ENCODE results near the gene NRBP1. TPM values are rescaled to one million over a fixed set of nuclear protein-coding genes. Genes with fewer than 3 reads are reported as not detected.
"Not testable (repeated sequence)": the region's sequence is repeated elsewhere in the genome, so short reads cannot be mapped to it uniquely, and the experiment has no call there.

Gene NRBP1
- total RNA-seq, 3 donors from 2014 or later (not counting 1 experiment from before 2014, with no cell fraction given): 240 to 278 (median 262) TPM

GRCh38 chr2:27420996-27421395 lies 7.4 kb upstream of the NRBP1 start:
- Mint-ChIP-seq H3K27ac (no peak overlapping the region), H3K4me3 (no peak overlapping the region), H3K27me3 (ENCODE audit: low read depth in 2 of 2) (no peaks in the 10 kb centered on the region), H3K9me3 (no peaks in the 10 kb centered on the region), H3K4me1 (no peaks in the 10 kb centered on the region), H3K36me3 (no peaks in the 10 kb centered on the region)
- ATAC-seq (no peak), DNase-seq (no peak)
- Histone ChIP-seq H3K27me3 (ENCODE audit: control insufficient read depth, insufficient read depth, low read length) (no peaks in the 10 kb centered on the region), H3K36me3 (ENCODE audit: control insufficient read depth, insufficient read depth, low read length) (no peaks in the 10 kb centered on the region), H3K9me3 (ENCODE audit: control insufficient read depth, insufficient read depth, low read length) (no peaks in the 10 kb centered on the region), H3K27ac (ENCODE audit: low read length) (no peak overlapping the region), H3K4me3 (ENCODE audit: low read length) (no peak overlapping the region), H3K4me1 (ENCODE audit: control insufficient read depth, insufficient read depth, low read length) (no peaks in the 10 kb centered on the region)
- TF ChIP-seq, protein P1, sequence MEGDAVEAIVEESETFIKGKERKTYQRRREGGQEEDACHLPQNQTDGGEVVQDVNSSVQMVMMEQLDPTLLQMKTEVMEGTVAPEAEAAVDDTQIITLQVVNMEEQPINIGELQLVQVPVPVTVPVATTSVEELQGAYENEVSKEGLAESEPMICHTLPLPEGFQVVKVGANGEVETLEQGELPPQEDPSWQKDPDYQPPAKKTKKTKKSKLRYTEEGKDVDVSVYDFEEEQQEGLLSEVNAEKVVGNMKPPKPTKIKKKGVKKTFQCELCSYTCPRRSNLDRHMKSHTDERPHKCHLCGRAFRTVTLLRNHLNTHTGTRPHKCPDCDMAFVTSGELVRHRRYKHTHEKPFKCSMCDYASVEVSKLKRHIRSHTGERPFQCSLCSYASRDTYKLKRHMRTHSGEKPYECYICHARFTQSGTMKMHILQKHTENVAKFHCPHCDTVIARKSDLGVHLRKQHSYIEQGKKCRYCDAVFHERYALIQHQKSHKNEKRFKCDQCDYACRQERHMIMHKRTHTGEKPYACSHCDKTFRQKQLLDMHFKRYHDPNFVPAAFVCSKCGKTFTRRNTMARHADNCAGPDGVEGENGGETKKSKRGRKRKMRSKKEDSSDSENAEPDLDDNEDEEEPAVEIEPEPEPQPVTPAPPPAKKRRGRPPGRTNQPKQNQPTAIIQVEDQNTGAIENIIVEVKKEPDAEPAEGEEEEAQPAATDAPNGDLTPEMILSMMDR (IDR thresholded peaks at IDR 0.05): no peak
- intact Hi-C loops (cut with micrococcal nuclease): no loop called here

- intact Hi-C loops (cut with micrococcal nuclease): no loop called here
- H3K27ac Mint-ChIP-seq: no peak overlapping the region
- 96% methylated on average over 2 of the region's 4 CpGs for WGBS (ENCODE audit: insufficient coverage)
These were observed 6.7 kb upstream of the NRBP1 start for GRCh38 chr2:27421660-27422250.

GRCh38 chr2:27422958-27423357 lies 5.5 kb upstream of the NRBP1 start:
- WGBS (ENCODE audit: insufficient coverage): 96% methylated on average over 2 of the region's 3 CpGs
- no peaks in the 10 kb centered on the region for H3K27me3 Mint-ChIP-seq (ENCODE audit: low read depth in 2 of 2)

More at GRCh38 chr2:27421660-27422250, 6.7 kb upstream of the NRBP1 start:
- Histone ChIP-seq H3K4me3 (ENCODE audit: low read length) (no peak overlapping the region), H3K9me3 (ENCODE audit: control insufficient read depth, insufficient read depth, low read length) (no peaks in the 10 kb centered on the region), H3K27me3 (ENCODE audit: control insufficient read depth, insufficient read depth, low read length) (no peaks in the 10 kb centered on the region), H3K4me1 (ENCODE audit: control insufficient read depth, insufficient read depth, low read length) (no peaks in the 10 kb centered on the region), H3K36me3 (ENCODE audit: control insufficient read depth, insufficient read depth, low read length) (no peaks in the 10 kb centered on the region), H3K27ac (ENCODE audit: low read length) (no peak overlapping the region)
- no peaks in the 10 kb centered on the region for H3K27me3 Mint-ChIP-seq (ENCODE audit: low read depth in 2 of 2)
- no peak for DNase-seq
- H3K9me3 Mint-ChIP-seq: no peaks in the 10 kb centered on the region
- H3K36me3 Mint-ChIP-seq: no peaks in the 10 kb centered on the region
- TF ChIP-seq, protein P1 (IDR thresholded peaks at IDR 0.05): no peak
- no peak overlapping the region for H3K4me3 Mint-ChIP-seq
- no peak for ATAC-seq
- H3K4me1 Mint-ChIP-seq: no peaks in the 10 kb centered on the region

GRCh38 chr2:27425039-27425438 lies 3.4 kb upstream of the NRBP1 start:
- DNase-seq; H3K4me3 ChIP-seq (ENCODE audit: low read length); H3K36me3 ChIP-seq (ENCODE audit: control insufficient read depth, insufficient read depth, low read length); H3K9me3 ChIP-seq (ENCODE audit: control insufficient read depth, insufficient read depth, low read length); H3K9me3 Mint-ChIP-seq; H3K27ac ChIP-seq (ENCODE audit: low read length); H3K4me3 Mint-ChIP-seq; H3K27me3 ChIP-seq (ENCODE audit: control insufficient read depth, insufficient read depth, low read length); H3K27ac Mint-ChIP-seq; H3K36me3 Mint-ChIP-seq; ATAC-seq; H3K27me3 Mint-ChIP-seq (ENCODE audit: low read depth in 2 of 2): not testable (repeated sequence)
- H3K4me1 Mint-ChIP-seq: peaks cover 18 to 21% of the 10 kb centered on the region in 2 donors
- H3K4me1 ChIP-seq (ENCODE audit: control insufficient read depth, insufficient read depth, low read length): peaks cover 13% of the 10 kb centered on the region
- WGBS (ENCODE audit: insufficient coverage): 99% methylated on average over 10 of the region's 10 CpGs
- intact Hi-C loops (cut with micrococcal nuclease): loop anchor here (5.0 kb wide), 1 partner anchor 33 kb away; no protein-coding TSS in a partner anchor

More at GRCh38 chr2:27422958-27423357, 5.5 kb upstream of the NRBP1 start:
- TF ChIP-seq, protein P1 (IDR thresholded peaks at IDR 0.05): no peak
- no peaks in the 10 kb centered on the region for H3K36me3 Mint-ChIP-seq
- no peak for ATAC-seq
- peaks cover 5% of the 10 kb centered on the region in 2 donors for H3K4me1 Mint-ChIP-seq
- H3K4me3 Mint-ChIP-seq: no peak overlapping the region
- H3K9me3 Mint-ChIP-seq: no peaks in the 10 kb centered on the region
- H3K36me3 ChIP-seq (ENCODE audit: control insufficient read depth, insufficient read depth, low read length): no peaks in the 10 kb centered on the region
- no peak overlapping the region for H3K4me3 ChIP-seq (ENCODE audit: low read length)
- no peak for DNase-seq
- H3K27ac Mint-ChIP-seq: no peak overlapping the region
- H3K27ac ChIP-seq (ENCODE audit: low read length): no peak overlapping the region
- H3K27me3 ChIP-seq (ENCODE audit: control insufficient read depth, insufficient read depth, low read length): no peaks in the 10 kb centered on the region
- H3K4me1 ChIP-seq (ENCODE audit: control insufficient read depth, insufficient read depth, low read length): peaks cover 3% of the 10 kb centered on the region
- H3K9me3 ChIP-seq (ENCODE audit: control insufficient read depth, insufficient read depth, low read length): no peaks in the 10 kb centered on the region
- intact Hi-C loops (cut with micrococcal nuclease): no loop called here
